Transverse colon (tissue), 4 donors: ENCODE data around the gene TBCD. TPM values are rescaled to one million over a fixed set of nuclear protein-coding genes. Genes with fewer than 3 reads are reported as not detected.

ENCODE experiments used
- DNase-seq: peaks from one replicate; pipeline ENCODE4 v3.0.0-alpha.2; 2019
- H3K27ac ChIP-seq, 4 donors: fragments of 200-600 bp; sonication (generic); 2 replicates each; pipeline ENCODE4 v1.5.1; 2016 to 2018; ENCODE audit warnings: inconsistent platforms in 4 of 4
- H3K27me3 ChIP-seq: fragments of 200-600 bp; sonication (generic); 2 replicates; pipeline ENCODE4 v1.5.1; 2017; ENCODE audit warnings: inconsistent platforms
- H3K36me3 ChIP-seq, 4 donors: fragments of 200-600 bp; sonication (generic); 2 replicates each; pipeline ENCODE4 v1.5.1; 2017 to 2019; ENCODE audit warnings: inconsistent platforms in 4 of 4
- H3K4me1 ChIP-seq, 4 donors: fragments of 200-600 bp; sonication (generic); 2 replicates each; pipeline ENCODE4 v1.5.1; 2017 to 2020; ENCODE audit warnings: inconsistent platforms in 4 of 4
- H3K4me3 ChIP-seq, 4 donors: fragments of 200-600 bp; sonication (generic); 1 replicate in 1 of 4; 2 replicates in 3 of 4; pipeline versions ENCODE4 v1.5.1 to v1.6.1; 2017 to 2019; ENCODE audit warnings: inconsistent platforms in 4 of 4
- H3K9me3 ChIP-seq, 2 donors: fragments of 200-600 bp; sonication (generic); 2 replicates each; pipeline ENCODE4 v1.5.1; 2017 to 2019; ENCODE audit warnings: inconsistent platforms in 2 of 2
- CTCF ChIP-seq, 5 experiments: fragments of 200-600 bp in 3 of 5; fragments of 450-650 bp in 2 of 5; sonication (generic) in 3 of 5; IDR thresholded peaks; 1 replicate in 2 of 5; 2 replicates in 3 of 5; pipeline ENCODE4 v1.5.1; 2016 to 2017; ENCODE audit warnings: antibody characterized with exemption in 5 of 5, inconsistent platforms in 3 of 5, mild to moderate bottlenecking in 2 of 5, moderate library complexity in 1 of 5
- EP300 ChIP-seq: sonication (generic); formaldehyde crosslinking; IDR thresholded peaks from one replicate; pipeline ENCODE4 v1.6.1; 2017; ENCODE audit warnings: antibody characterized with exemption, low read depth
- POLR2A ChIP-seq: fragments of 450-650 bp; IDR thresholded peaks from one replicate; pipeline ENCODE4 v1.6.1; 2016; ENCODE audit warnings: antibody characterized with exemption, mild to moderate bottlenecking, moderate library complexity
- POLR2AphosphoS5 ChIP-seq, 3 donors: sonication (generic); formaldehyde crosslinking; IDR thresholded peaks; one replicate each; pipeline ENCODE4 v1.6.1; 2016; ENCODE audit warnings: antibody characterized with exemption in 3 of 3
- WGBS, 2 donors: methylation state at CpG; one replicate each; pipeline ENCODE4 v1.1.5; 2018; ENCODE audit warnings: low coverage in 1 of 2; 5-methylcytosine and 5-hydroxymethylcytosine counted together
- in situ Hi-C, 4 donors: fragments of 200-750 bp; cut with MboI; loops; one replicate each; pipeline versions ENCODE4 v1.15.0 to v1.15.1; 2017; ENCODE audit warnings: low sequenced_read_pairs in 3 of 4, low pct_ligation_motif_present in 1 of 4, low pct_unique_long_range_greater_than_20kb in 1 of 4
- intact Hi-C: fragments of 100-400 bp; cut with DNase I; formaldehyde crosslinking; loops from one replicate; pipeline ENCODE4 v1.15.1; 2023; ENCODE audit warnings: low total_unique reads
- total RNA-seq, 4 donors: library from RNA; depleted of rRNA; stranded (reverse); fragments of >200 nt; gene quantifications; one replicate each; pipeline ENCODE4 v1.1.0, GENCODE V29; 2016

Gene TBCD
- total RNA-seq, 4 donors from 2014 or later, result 38.6 to 104 (median 39.8) TPM

GRCh38 chr17:82789051-82789592 is 37.3 kb downstream of the TBCD start:
- WGBS, 2 donors, result 94% methylated on average over 19 of the region's 19 CpGs; no CpG with 5 or more reads in 1 of the 2 donors
- no peaks in the 10 kb centered on the region for H3K36me3 ChIP-seq
- TF ChIP-seq POLR2A (no peak), POLR2AphosphoS5 (IDR thresholded peaks at IDR 0.05) (no peak), CTCF (IDR thresholded peaks at IDR 0.05) (no peak), EP300 (no peak)
- intact Hi-C loops, result no loop called here
- in situ Hi-C loops, result no loop called here
- H3K27ac ChIP-seq, result no peak overlapping the region
- H3K4me3 ChIP-seq, result no peak overlapping the region
- no peaks in the 10 kb centered on the region for H3K27me3 ChIP-seq
- no peak for DNase-seq
- H3K4me1 ChIP-seq, result peaks cover 0 to 7% (median 3%) of the 10 kb centered on the region in 4 donors
- no peaks in the 10 kb centered on the region for H3K9me3 ChIP-seq

- intact Hi-C loops, result no loop called here
- in situ Hi-C loops, result no loop called here
- TF ChIP-seq POLR2AphosphoS5 (IDR thresholded peaks at IDR 0.05) (no peak), CTCF (IDR thresholded peaks at IDR 0.05) (no peak), POLR2A (no peak), EP300 (no peak)
Measured at GRCh38 chr17:82789806-82790205, 37.9 kb downstream of the TBCD start.

GRCh38 chr17:82790391-82790790 is 38.5 kb downstream of the TBCD start:
- no peak for DNase-seq
- Histone ChIP-seq H3K9me3 (no peaks in the 10 kb centered on the region), H3K4me1 (peaks cover 1 to 20% (median 5%) of the 10 kb centered on the region in 4 donors), H3K27me3 (no peaks in the 10 kb centered on the region), H3K27ac (no peak overlapping the region), H3K4me3 (no peak overlapping the region), H3K36me3 (no peaks in the 10 kb centered on the region)
- in situ Hi-C loops, result no loop called here
- intact Hi-C loops, result no loop called here
- WGBS, 2 donors, result 95% methylated on average over 13 of the region's 13 CpGs; no CpG with 5 or more reads in 1 of the 2 donors
- TF ChIP-seq CTCF (IDR thresholded peaks at IDR 0.05), result no peak
- no peak for TF ChIP-seq EP300
- no peak for TF ChIP-seq POLR2AphosphoS5 (IDR thresholded peaks at IDR 0.05)
- TF ChIP-seq POLR2A, result no peak

More at GRCh38 chr17:82789806-82790205, 37.9 kb downstream of the TBCD start:
- Histone ChIP-seq H3K4me1 (peaks cover 0 to 14% (median 3%) of the 10 kb centered on the region in 4 donors), H3K4me3 (no peak overlapping the region), H3K27me3 (no peaks in the 10 kb centered on the region), H3K27ac (no peak overlapping the region), H3K36me3 (no peaks in the 10 kb centered on the region), H3K9me3 (no peaks in the 10 kb centered on the region)
- no peak for DNase-seq
- WGBS, 2 donors, result 95 to 96% methylated on average over 14 to 18 of the region's 18 CpGs

GRCh38 chr17:82791532-82791931 is 39.7 kb downstream of the TBCD start:
- Histone ChIP-seq H3K36me3 (no peaks in the 10 kb centered on the region), H3K27ac (no peak overlapping the region), H3K27me3 (no peaks in the 10 kb centered on the region), H3K9me3 (no peaks in the 10 kb centered on the region), H3K4me3 (no peak overlapping the region), H3K4me1 (peaks cover 6 to 25% (median 8%) of the 10 kb centered on the region in 4 donors)
- no peak for DNase-seq
- WGBS, 2 donors, result 88% methylated on average over 12 of the region's 12 CpGs; no CpG with 5 or more reads in 1 of the 2 donors
- in situ Hi-C loops (no loop called here), intact Hi-C loops (no loop called here)
- no peak for TF ChIP-seq EP300
- TF ChIP-seq POLR2A, result no peak
- no peak for TF ChIP-seq CTCF (IDR thresholded peaks at IDR 0.05)
- no peak for TF ChIP-seq POLR2AphosphoS5 (IDR thresholded peaks at IDR 0.05)
